ENCODE data around the gene OGFR.
A peak's percentile ranks its signal among the peaks of the same experiment; 100 is the strongest.

The OGFR gene

GRCh38 chr20:62830821-62831220 lies 26.2 kb downstream of the OGFR start:
- in situ Hi-C loops (cut with HindIII; ENCODE audit: low pct_unique_long_range_greater_than_20kb, low sequenced_read_pairs), result no loop called here
- no peak for TF ChIP-seq JUND (IDR thresholded peaks at IDR 0.05; ENCODE audit: low read depth)
- DNase-seq (ENCODE audit: low read depth in 1 of 2, low spot score in 1 of 2), result peak in 1 of 2 experiments; percentile 56

- no peak for TF ChIP-seq JUND (IDR thresholded peaks at IDR 0.05; ENCODE audit: low read depth)
- in situ Hi-C loops (cut with HindIII; ENCODE audit: low pct_unique_long_range_greater_than_20kb, low sequenced_read_pairs), result no loop called here
- DNase-seq (ENCODE audit: low read depth in 1 of 2, low spot score in 1 of 2), result peak in 1 of 2 experiments; percentile 67
These were observed 26.7 kb downstream of the OGFR start for GRCh38 chr20:62831361-62831788.

DNA sequence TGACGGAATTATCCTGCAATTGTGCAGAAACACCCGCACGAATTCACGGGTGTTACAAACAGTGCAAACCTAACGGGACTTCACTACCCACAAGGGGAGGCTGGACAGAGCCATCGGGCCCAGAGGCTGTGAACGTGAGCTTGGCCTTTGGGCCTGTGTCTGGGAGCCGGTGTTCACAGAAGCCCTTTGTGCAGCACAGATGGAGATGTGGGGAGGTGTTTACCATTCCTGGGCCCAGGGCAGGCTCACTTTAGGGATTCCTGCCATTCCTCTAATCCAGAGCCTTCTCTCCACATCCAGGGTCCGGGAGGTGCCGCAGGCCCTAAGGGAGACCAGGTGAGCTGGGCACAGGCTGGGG lies 27.2 kb downstream of the OGFR start:
- TF ChIP-seq JUND (IDR thresholded peaks at IDR 0.05; ENCODE audit: low read depth), result no peak
- no peak for DNase-seq (ENCODE audit: low read depth in 1 of 2, low spot score in 1 of 2)
- in situ Hi-C loops (cut with HindIII; ENCODE audit: low pct_unique_long_range_greater_than_20kb, low sequenced_read_pairs), result no loop called here

DNA sequence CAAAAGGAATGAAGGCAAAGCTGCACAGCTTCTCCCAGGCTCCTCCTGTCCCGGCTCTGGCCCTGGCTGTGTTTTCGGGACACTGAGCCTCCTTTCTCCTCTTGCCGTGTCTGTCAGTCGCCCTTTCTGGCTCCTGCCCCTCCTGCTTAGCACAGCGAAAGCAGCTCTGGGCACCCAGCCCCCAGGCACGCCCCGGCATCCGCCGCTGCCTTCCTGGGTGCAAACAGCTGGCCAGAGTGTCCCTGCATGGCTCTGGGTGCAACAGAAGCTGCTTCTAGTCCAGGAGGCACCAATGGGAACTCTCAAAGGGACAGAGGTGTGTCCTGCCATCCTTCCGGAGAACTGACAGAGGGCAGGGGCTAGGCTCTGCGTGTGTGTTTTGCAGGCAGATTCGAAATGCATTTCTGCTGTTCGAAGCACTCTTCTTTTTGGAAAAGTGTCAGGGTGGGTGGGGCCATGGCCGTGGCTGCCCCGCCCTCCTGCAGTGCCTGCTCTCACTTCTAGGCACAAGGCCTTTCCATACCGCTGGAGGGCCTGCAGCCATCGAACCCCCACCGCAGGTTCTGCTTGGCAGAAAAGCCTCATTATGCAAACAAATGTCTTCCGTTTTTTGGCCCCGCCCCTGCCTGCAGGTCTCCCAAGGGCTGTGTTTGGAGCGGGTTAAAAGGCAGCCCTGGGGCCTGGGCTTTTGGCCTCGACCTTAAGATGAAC lies 27.7 kb downstream of the OGFR start:
- peak; percentile 50 to 81 for DNase-seq (ENCODE audit: low read depth in 1 of 2, low spot score in 1 of 2)
- in situ Hi-C loops (cut with HindIII; ENCODE audit: low pct_unique_long_range_greater_than_20kb, low sequenced_read_pairs), result no loop called here
- TF ChIP-seq JUND (IDR thresholded peaks at IDR 0.05; ENCODE audit: low read depth), result no peak

DNA sequence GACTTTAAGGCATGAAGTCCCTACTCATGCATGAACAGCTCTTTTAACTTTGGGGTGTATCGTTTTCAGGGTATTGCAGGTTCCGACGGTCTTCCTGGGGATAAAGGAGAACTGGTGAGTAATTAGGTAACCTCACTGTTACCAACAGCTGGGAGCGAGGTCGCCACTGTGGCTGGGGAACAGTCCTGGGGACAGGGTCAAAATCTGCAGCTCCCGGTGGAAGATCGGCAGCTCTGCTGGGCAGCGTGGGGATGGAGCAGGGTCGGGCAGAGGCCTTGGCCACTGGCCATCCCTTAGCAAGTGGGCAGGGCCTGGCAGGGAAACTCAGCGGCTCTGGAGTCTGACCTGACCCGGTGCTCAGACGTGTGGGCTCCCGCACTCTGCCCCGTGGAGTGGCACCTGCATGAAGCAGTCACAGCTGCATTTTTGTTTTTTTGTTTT lies 28.3 kb downstream of the OGFR start:
- TF ChIP-seq JUND (IDR thresholded peaks at IDR 0.05; ENCODE audit: low read depth), result no peak
- in situ Hi-C loops (cut with HindIII; ENCODE audit: low pct_unique_long_range_greater_than_20kb, low sequenced_read_pairs), result no loop called here
- DNase-seq (ENCODE audit: low read depth in 1 of 2, low spot score in 1 of 2), result no peak

GRCh38 chr20:62834967-62835730 lies 30.5 kb downstream of the OGFR start:
- no peak for DNase-seq (ENCODE audit: low read depth in 1 of 2, low spot score in 1 of 2)
- TF ChIP-seq JUND (IDR thresholded peaks at IDR 0.05; ENCODE audit: low read depth), result no peak
- in situ Hi-C loops (cut with HindIII; ENCODE audit: low pct_unique_long_range_greater_than_20kb, low sequenced_read_pairs), result no loop called here

- DNase-seq (ENCODE audit: low read depth in 1 of 2, low spot score in 1 of 2), result peak in 1 of 2 experiments; percentile 76
- TF ChIP-seq JUND (IDR thresholded peaks at IDR 0.05; ENCODE audit: low read depth), result no peak
- in situ Hi-C loops (cut with HindIII; ENCODE audit: low pct_unique_long_range_greater_than_20kb, low sequenced_read_pairs), result no loop called here
These were observed 31.6 kb downstream of the OGFR start for GRCh38 chr20:62835931-62836861.

DNA sequence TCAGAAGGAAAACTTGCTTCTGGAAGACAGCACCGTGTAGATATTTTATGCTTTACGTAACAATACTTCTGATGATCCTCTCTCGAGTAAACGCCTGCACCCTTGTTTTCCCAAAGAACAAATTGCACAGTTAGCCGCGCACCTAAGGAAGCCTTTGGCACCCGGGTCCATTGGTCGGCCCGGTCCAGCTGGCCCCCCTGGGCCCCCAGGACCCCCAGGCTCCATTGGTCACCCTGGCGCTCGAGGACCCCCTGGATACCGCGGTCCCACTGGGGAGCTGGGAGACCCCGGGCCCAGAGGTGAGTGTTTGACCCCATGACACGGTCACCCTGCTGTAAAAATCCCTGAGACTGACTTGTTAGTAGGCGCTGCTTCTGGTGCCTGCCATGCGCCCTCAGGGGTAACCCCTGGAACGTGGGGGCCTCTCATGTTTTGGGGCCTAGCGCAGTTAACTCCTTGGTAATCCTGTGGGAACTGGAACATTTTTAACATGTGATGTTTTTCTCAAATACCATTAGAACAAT lies 32.4 kb downstream of the OGFR start:
- DNase-seq (ENCODE audit: low read depth in 1 of 2, low spot score in 1 of 2), result no peak
- in situ Hi-C loops (cut with HindIII; ENCODE audit: low pct_unique_long_range_greater_than_20kb, low sequenced_read_pairs), result no loop called here
- no peak for TF ChIP-seq JUND (IDR thresholded peaks at IDR 0.05; ENCODE audit: low read depth)

DNA sequence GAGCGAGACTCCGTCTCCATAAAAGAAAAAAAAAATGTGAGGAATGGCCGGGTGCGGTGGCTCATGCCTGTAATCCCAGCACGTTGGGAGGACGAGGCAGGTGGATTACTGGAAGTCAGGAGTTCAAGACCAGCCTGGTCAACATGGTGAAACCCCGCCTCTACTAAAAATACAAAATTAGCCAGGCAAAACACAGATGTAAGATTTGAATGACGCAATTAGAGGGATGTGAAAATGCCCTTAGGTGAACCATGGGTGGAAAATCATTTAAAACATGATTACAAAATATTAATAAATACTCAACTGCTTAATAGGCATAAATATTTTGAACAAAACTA lies 33.1 kb downstream of the OGFR start:
- in situ Hi-C loops (cut with HindIII; ENCODE audit: low pct_unique_long_range_greater_than_20kb, low sequenced_read_pairs), result no loop called here
- DNase-seq (ENCODE audit: low read depth in 1 of 2, low spot score in 1 of 2), result no peak
- TF ChIP-seq JUND (IDR thresholded peaks at IDR 0.05; ENCODE audit: low read depth), result no peak

DNA sequence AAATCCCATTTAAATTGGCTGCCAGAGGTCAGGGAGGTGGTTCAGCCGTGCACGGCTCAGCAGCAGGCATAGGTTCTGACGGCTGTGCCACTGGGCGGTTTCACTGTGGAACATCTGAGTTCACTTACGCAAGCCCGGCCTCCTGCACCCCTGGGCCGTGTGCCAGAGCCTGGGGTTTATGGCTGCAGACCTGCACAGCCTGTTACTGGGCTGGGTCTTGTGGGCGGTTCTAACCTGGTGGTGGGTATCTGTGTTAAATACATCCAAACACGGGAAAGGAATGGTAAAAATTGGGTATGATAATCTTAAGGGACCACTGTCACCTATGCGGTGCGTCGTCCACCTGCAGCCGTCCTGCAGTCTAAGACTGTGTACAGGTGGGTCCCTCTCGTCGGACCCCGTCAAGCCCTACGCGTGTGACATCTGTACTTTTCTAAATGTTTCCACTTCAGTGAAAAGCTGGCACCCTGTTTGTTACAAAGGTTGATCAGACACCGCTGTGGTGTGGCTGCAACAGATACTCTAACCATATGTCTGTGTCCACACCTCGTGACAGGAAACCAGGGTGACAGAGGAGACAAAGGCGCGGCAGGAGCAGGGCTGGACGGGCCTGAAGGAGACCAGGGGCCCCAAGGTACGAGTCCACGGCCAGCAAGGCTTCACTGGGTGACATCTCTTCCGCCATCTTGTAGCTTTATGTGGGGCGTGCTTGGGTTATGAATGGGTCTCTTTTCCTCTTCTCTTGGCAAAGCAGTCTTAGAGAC lies 33.7 kb downstream of the OGFR start:
- no peak for DNase-seq (ENCODE audit: low read depth in 1 of 2, low spot score in 1 of 2)
- TF ChIP-seq JUND (IDR thresholded peaks at IDR 0.05; ENCODE audit: low read depth), result no peak
- in situ Hi-C loops (cut with HindIII; ENCODE audit: low pct_unique_long_range_greater_than_20kb, low sequenced_read_pairs), result no loop called here

DNA sequence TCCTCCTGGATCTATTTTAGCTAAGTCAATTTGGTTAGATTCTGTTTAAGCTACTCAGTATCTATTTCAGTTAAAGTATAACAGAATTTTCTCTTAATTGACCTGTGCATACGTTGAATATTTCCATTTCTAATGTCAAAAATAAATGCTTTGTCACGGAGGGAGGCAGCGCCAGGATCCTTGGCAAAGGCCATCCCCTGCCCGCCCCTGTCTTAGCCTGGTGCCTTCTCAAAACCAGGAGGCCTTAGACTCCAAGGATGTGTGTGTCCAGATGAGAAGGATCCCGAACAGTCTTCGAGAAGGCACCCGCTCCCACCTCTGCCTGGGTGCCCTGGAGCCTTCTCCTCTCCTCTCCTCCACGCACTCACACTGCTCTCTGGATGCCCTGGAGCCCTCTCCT lies 34.6 kb downstream of the OGFR start:
- in situ Hi-C loops (cut with HindIII; ENCODE audit: low pct_unique_long_range_greater_than_20kb, low sequenced_read_pairs), result no loop called here
- no peak for TF ChIP-seq JUND (IDR thresholded peaks at IDR 0.05; ENCODE audit: low read depth)
- DNase-seq (ENCODE audit: low read depth in 1 of 2, low spot score in 1 of 2), result no peak

- DNase-seq (ENCODE audit: low read depth in 1 of 2, low spot score in 1 of 2), result no peak
- in situ Hi-C loops (cut with HindIII; ENCODE audit: low pct_unique_long_range_greater_than_20kb, low sequenced_read_pairs), result no loop called here
- TF ChIP-seq JUND (IDR thresholded peaks at IDR 0.05; ENCODE audit: low read depth), result no peak
These were observed 35.2 kb downstream of the OGFR start for GRCh38 chr20:62839816-62840215.

Measured in T47D (cell line).